GM23338 (cell line): ENCODE measurements around the gene MYO15B. TPM values are rescaled to one million over a fixed set of nuclear protein-coding genes. Genes with fewer than 3 reads are reported as not detected.

Experiments used
- CREB1 ChIP-seq: fragments of 250-450 bp; sonication (Bioruptor Pico); IDR thresholded peaks from 2 replicates; pipeline ENCODE4 v1.5.0; 2020; ENCODE audit warnings: low read depth, mild to moderate bottlenecking, moderate library complexity
- EZH2 ChIP-seq: fragments of 200-600 bp; sonication (generic); IDR thresholded peaks from one replicate; pipeline ENCODE4 v1.8.0; 2017; ENCODE audit warnings: antibody characterized with exemption, mild to moderate bottlenecking, low read depth; ENCODE audit not compliant: unreplicated experiment
- NANOG ChIP-seq: IDR thresholded peaks from 2 replicates; pipeline ENCODE4 v1.6.1; 2016; ENCODE audit warnings: antibody characterized with exemption, borderline replicate concordance
- REST ChIP-seq: IDR thresholded peaks from one replicate; pipeline ENCODE4 v1.6.1; 2018; ENCODE audit warnings: antibody characterized with exemption; ENCODE audit not compliant: unreplicated experiment
- STAT1 ChIP-seq: IDR thresholded peaks from one replicate; pipeline ENCODE4 v1.6.1; 2016; ENCODE audit warnings: antibody characterized with exemption; ENCODE audit not compliant: unreplicated experiment
- ZNF114 ChIP-seq: fragments of 250-450 bp; sonication (Bioruptor Pico); IDR thresholded peaks from 2 replicates; pipeline ENCODE4 v1.5.0; 2020; ENCODE audit warnings: mild to moderate bottlenecking, moderate library complexity
- ZNF331 ChIP-seq: fragments of 250-450 bp; sonication (Bioruptor Pico); IDR thresholded peaks from 2 replicates; pipeline ENCODE4 v1.5.0; 2020; ENCODE audit warnings: low read depth, mild to moderate bottlenecking, moderate library complexity
- ZNF462 ChIP-seq: fragments of 250-450 bp; sonication (Bioruptor Pico); IDR thresholded peaks from 2 replicates; pipeline ENCODE4 v1.5.0; 2020; ENCODE audit warnings: mild to moderate bottlenecking, moderate library complexity
- polyA plus RNA-seq: library from polyadenylated mRNA; unstranded; fragments of >200 nt; fragmentation: Nextera tagmentation; extraction: Ambion mirVana; gene quantifications from 2 replicates; pipeline ENCODE4 v1.2.1, GENCODE V29; 2016
- total RNA-seq: library from RNA; depleted of rRNA; stranded (reverse); fragments of >200 nt; shearing (Covaris generic); gene quantifications from 2 replicates; pipeline ENCODE4 v1.2.3, GENCODE V29; 2014

The MYO15B gene
- total and polyA plus RNA-seq, 2 experiments from 2014 or later, result 6.6 to 12.4 TPM

GRCh38 chr17:75564195-75564594 is 23.4 kb upstream of the MYO15B start (continued):
- no peak for TF ChIP-seq ZNF462 (CRISPR knock-in tag)
- TF ChIP-seq STAT1, result no peak
- no peak for TF ChIP-seq ZNF114 (CRISPR knock-in tag)
- no peak for TF ChIP-seq ZNF331 (CRISPR knock-in tag)
- no peak for TF ChIP-seq EZH2
- no peak for TF ChIP-seq NANOG
- no peak for TF ChIP-seq CREB1 (CRISPR knock-in tag)
- TF ChIP-seq REST, result no peak
